GM10266 (cell line): ENCODE measurements around the gene GARIN3.
"Not testable (repeated sequence)": the region's sequence is repeated elsewhere in the genome, so short reads cannot be mapped to it uniquely, and the experiment has no call there.

Experiments
- DNase-seq: peaks from one replicate; pipeline ENCODE4 v3.0.0; 2012; ENCODE audit errors: extremely low spot score
- CTCF ChIP-seq: IDR thresholded peaks from 2 replicates; pipeline ENCODE4 v1.5.1; 2012; ENCODE audit warnings: mild to moderate bottlenecking, low read depth; ENCODE audit not compliant: control insufficient read depth, insufficient read depth; ENCODE audit errors: missing control alignments

The GARIN3 gene

GRCh38 chr5:157193699-157194424 is 27.8 kb upstream of the GARIN3 start:
- DNase-seq: no peak
- TF ChIP-seq CTCF: no peak

- no peak for TF ChIP-seq CTCF
- no peak for DNase-seq
Measured at GRCh38 chr5:157189223-157189622, 23.2 kb upstream of the GARIN3 start.

- no peak for DNase-seq
- TF ChIP-seq CTCF: no peak
Measured at GRCh38 chr5:157188270-157188669, 22.2 kb upstream of the GARIN3 start.

- no peak for TF ChIP-seq CTCF
- DNase-seq: no peak
Measured at GRCh38 chr5:157187046-157187754, 21.1 kb upstream of the GARIN3 start.

GRCh38 chr5:157186309-157187045 is 20.4 kb upstream of the GARIN3 start:
- no peak for TF ChIP-seq CTCF
- DNase-seq: no peak

- not testable (repeated sequence) for DNase-seq
Measured at GRCh38 chr5:157185122-157185521, 19.1 kb upstream of the GARIN3 start.

GRCh38 chr5:157184117-157184670 is 18.1 kb upstream of the GARIN3 start:
- TF ChIP-seq CTCF: no peak
- DNase-seq: no peak
